A549 (cell line): ENCODE data around the gene PANX1. TPM values are rescaled to one million over a fixed set of nuclear protein-coding genes. Genes with fewer than 3 reads are reported as not detected.

Experiments used
- ATAC-seq, 2 experiments: fragments of 200-7000 bp in 1 of 2; fragments of >200 bp in 1 of 2; cut with Nextera tagmentation in 1 of 2; cut with Tn5 transposase in 1 of 2; 3 replicates each; pipeline versions ENCODE4 v1.8.0 to v1.9.1; 2018 to 2020; ENCODE audit warnings: mild to moderate bottlenecking in 1 of 2, moderate library complexity in 1 of 2
- CTCF ChIA-PET: fragments of 300-600 bp; sonication (Branson Sonifier 250); formaldehyde crosslinking; extraction: SDS; loops from one replicate; lab custom pipeline; 2021; ENCODE audit warnings: antibody characterized with exemption, inconsistent platforms; lab: Yijun Ruan, JAX
- POLR2A ChIA-PET: fragments of 350-600 bp; formaldehyde crosslinking; extraction: SDS; loops from one replicate; lab custom pipeline; 2021; ENCODE audit warnings: antibody characterized with exemption, inconsistent platforms; lab: Yijun Ruan, JAX
- DNase-seq, 2 experiments: peaks; one replicate each; pipeline versions ENCODE4 v3.0.0 to v3.0.0-alpha.2; 2011 to 2016; ENCODE audit warnings: low read depth in 1 of 2, low spot score in 1 of 2
- FAIRE-seq: peaks from 2 replicates; lab custom pipeline; 2011; peaks lifted over from hg19 to GRCh38; lab: Jason Lieb, UNC
- H3K27ac ChIP-seq, 2 experiments: fragments of >200 bp; sonication (Bioruptor Twin); formaldehyde crosslinking; 3 replicates each; pipeline ENCODE4 v1.5.1; 2016 to 2017
- H3K4me1 ChIP-seq: fragments of >200 bp; sonication (Bioruptor Twin); formaldehyde crosslinking; 3 replicates; pipeline ENCODE4 v1.6.1; 2016
- H3K4me2 ChIP-seq: fragments of >200 bp; sonication (Bioruptor Twin); formaldehyde crosslinking; 3 replicates; pipeline ENCODE4 v1.6.1; 2016
- H3K4me3 ChIP-seq: fragments of >200 bp; sonication (Bioruptor Twin); formaldehyde crosslinking; 3 replicates; pipeline ENCODE4 v1.5.1; 2016
- H3K9me3 ChIP-seq: fragments of >200 bp; sonication (Bioruptor Twin); formaldehyde crosslinking; 3 replicates; pipeline ENCODE4 v1.6.1; 2016
- CBX2 ChIP-seq: fragments of 200-600 bp; sonication (generic); IDR thresholded peaks from 2 replicates; pipeline ENCODE4 v1.6.1; 2016; ENCODE audit warnings: low read depth, mild to moderate bottlenecking, borderline replicate concordance
- CEBPB ChIP-seq, 2 experiments: fragments of >200 bp in 1 of 2; sonication (Bioruptor Twin) in 1 of 2; formaldehyde crosslinking in 1 of 2; IDR thresholded peaks; 2 replicates each; pipeline ENCODE4 v1.6.1; 2012 to 2016
- CHD4 ChIP-seq: fragments of 200-600 bp; sonication (generic); IDR thresholded peaks from 2 replicates; pipeline ENCODE4 v1.6.1; 2016; ENCODE audit warnings: antibody characterized with exemption, mild to moderate bottlenecking, borderline replicate concordance
- EHMT2 ChIP-seq: fragments of 200-600 bp; sonication (generic); IDR thresholded peaks from 2 replicates; pipeline ENCODE4 v1.6.1; 2016; ENCODE audit warnings: antibody characterized with exemption, low read depth, mild to moderate bottlenecking, moderate library complexity
- ELK1 ChIP-seq: fragments of 150-350 bp; IDR thresholded peaks from 2 replicates; pipeline ENCODE4 v1.6.1; 2014; ENCODE audit warnings: low read depth, mild to moderate bottlenecking, low read length
- EP300 ChIP-seq, 2 experiments: fragments of >200 bp; sonication (Bioruptor Twin); formaldehyde crosslinking; IDR thresholded peaks; 2 replicates in 1 of 2; 3 replicates in 1 of 2; pipeline ENCODE4 v1.6.1; 2016 to 2017
- ESRRA ChIP-seq: fragments of 150-350 bp; IDR thresholded peaks from 2 replicates; pipeline ENCODE4 v1.6.1; 2014; ENCODE audit warnings: mild to moderate bottlenecking, low read length, borderline replicate concordance
- FOSB ChIP-seq: fragments of 250-450 bp; sonication (Bioruptor Pico); IDR thresholded peaks from 2 replicates; pipeline ENCODE4 v1.5.0; 2020; ENCODE audit warnings: mild to moderate bottlenecking, moderate library complexity
- HDAC2 ChIP-seq: fragments of 200-600 bp; sonication (generic); IDR thresholded peaks from 2 replicates; pipeline ENCODE4 v1.6.1; 2016
- HEYL ChIP-seq: fragments of 250-450 bp; sonication (Bioruptor Pico); IDR thresholded peaks from 2 replicates; pipeline ENCODE4 v1.8.0; 2021; ENCODE audit warnings: mild to moderate bottlenecking, moderate library complexity
- HMGXB4 ChIP-seq: fragments of 250-450 bp; sonication (Bioruptor Pico); IDR thresholded peaks from 2 replicates; pipeline ENCODE4 v1.5.0; 2021; ENCODE audit warnings: mild to moderate bottlenecking, moderate library complexity, borderline replicate concordance
- HOXB5 ChIP-seq: fragments of 250-450 bp; sonication (Bioruptor Pico); IDR thresholded peaks from 2 replicates; pipeline ENCODE4 v1.5.0; 2020; ENCODE audit warnings: mild to moderate bottlenecking, moderate library complexity
- MAFK ChIP-seq: fragments of 450-650 bp; IDR thresholded peaks from 2 replicates; pipeline ENCODE4 v1.6.1; 2014; ENCODE audit not compliant: partially characterized antibody
- MAZ ChIP-seq: fragments of 150-350 bp; IDR thresholded peaks from 2 replicates; pipeline ENCODE4 v1.6.1; 2014; ENCODE audit warnings: antibody characterized with exemption, low read depth, low read length, borderline replicate concordance
- PBX3 ChIP-seq: IDR thresholded peaks from 2 replicates; pipeline ENCODE4 v1.6.1; 2012
- PHF8 ChIP-seq: fragments of 200-600 bp; sonication (generic); IDR thresholded peaks from 2 replicates; pipeline ENCODE4 v1.6.1; 2016; ENCODE audit warnings: low read depth, mild to moderate bottlenecking, antibody characterized with exemption, moderate library complexity, borderline replicate concordance
- POLR2A ChIP-seq: IDR thresholded peaks from 2 replicates; pipeline ENCODE4 v1.6.1; 2012; ENCODE audit warnings: mild to moderate bottlenecking, low read length
- POLR2AphosphoS2 ChIP-seq: conservative IDR thresholded peaks from 2 replicates; pipeline ENCODE4 v1.6.1; 2012; ENCODE audit warnings: low read length, improper control_type of control experiment, inconsistent platforms
- RAD21 ChIP-seq, 2 experiments: fragments of >200 bp in 1 of 2; sonication (Bioruptor Twin) in 1 of 2; formaldehyde crosslinking in 1 of 2; IDR thresholded peaks in 1 of 2; conservative IDR thresholded peaks in 1 of 2; 2 replicates in 1 of 2; 3 replicates in 1 of 2; pipeline ENCODE4 v1.6.1; 2012 to 2018; ENCODE audit warnings: inconsistent platforms in 1 of 2
- TFCP2L1 ChIP-seq: fragments of 250-450 bp; sonication (Bioruptor Pico); IDR thresholded peaks from 2 replicates; pipeline ENCODE4 v1.5.0; 2021; ENCODE audit warnings: mild to moderate bottlenecking
- TP53 ChIP-seq: fragments of 250-450 bp; sonication (Bioruptor Pico); IDR thresholded peaks from 2 replicates; pipeline ENCODE4 v1.5.0; 2021; ENCODE audit warnings: mild to moderate bottlenecking, moderate library complexity
- ZSCAN20 ChIP-seq: fragments of 250-450 bp; sonication (Bioruptor Pico); IDR thresholded peaks from 2 replicates; pipeline ENCODE4 v1.8.0; 2022; ENCODE audit warnings: mild to moderate bottlenecking, moderate library complexity
- WGBS: methylation state at CpG from one replicate; pipeline ENCODE4 v1.1.6; 2017; ENCODE audit errors: missing lambda C conversion rate; 5-methylcytosine and 5-hydroxymethylcytosine counted together
- polyA plus RNA-seq, 4 experiments: library from polyadenylated mRNA; depleted of rRNA in 3 of 4; stranded (reverse); fragments of >200 nt; fragmentation: RNase III in 1 of 4; extraction: RNeasy Plus Mini Kit Qiagen cat#74134 plus additional on column Dnase treatment in 1 of 4; gene quantifications; 2 replicates in 3 of 4; 3 replicates in 1 of 4; pipeline ENCODE4 v1.2.3, GENCODE V29; 2011 to 2017
- TF ChIP-seq, protein P1 (sequence below): fragments of 200-600 bp; sonication (generic); IDR thresholded peaks from 2 replicates; pipeline ENCODE4 v1.6.1; 2016; ENCODE audit warnings: antibody characterized with exemption, mild to moderate bottlenecking, moderate library complexity
- TF ChIP-seq, protein P2 (sequence below): fragments of >200 bp; sonication (Bioruptor Twin); formaldehyde crosslinking; IDR thresholded peaks from 2 replicates; pipeline ENCODE4 v1.6.1; 2016

The PANX1 gene
- polyA plus RNA-seq, 2 of the 4 experiments (the other 2 are of a cell fraction), result 11.0 to 13.3 TPM

DNA sequence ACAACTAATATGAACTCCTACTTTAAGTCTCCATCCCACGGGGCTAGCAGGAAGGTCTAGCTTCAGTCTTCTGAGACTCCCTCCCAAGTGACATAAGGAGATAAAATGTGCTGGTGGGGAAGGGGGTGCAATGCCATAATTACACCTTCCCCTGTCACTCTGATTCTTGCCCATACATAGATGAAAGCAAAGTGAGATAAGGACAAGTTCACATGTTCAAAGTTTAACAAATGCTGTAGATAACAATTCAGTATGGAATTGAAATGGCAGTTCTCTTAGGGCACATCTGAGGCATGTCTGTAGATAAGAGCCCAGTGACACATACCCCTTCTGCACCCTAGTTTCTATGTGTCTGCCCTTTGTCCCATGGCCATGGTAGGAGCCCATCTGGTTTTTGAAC, 38.2 kb upstream of the PANX1 start:
- no peaks in the 10 kb centered on the region for H3K4me1 ChIP-seq
- FAIRE-seq (no peak), ATAC-seq (no peak), DNase-seq (no peak)
- no peaks in the 10 kb centered on the region for H3K9me3 ChIP-seq
- ChIA-PET CTCF (no interaction called here), POLR2A (no interaction called here)
- 5% methylated on average over 1 of the region's 1 CpG for WGBS
- TF ChIP-seq EP300 (IDR thresholded peaks at IDR 0.05), result no peak
- TF ChIP-seq, protein P1, sequence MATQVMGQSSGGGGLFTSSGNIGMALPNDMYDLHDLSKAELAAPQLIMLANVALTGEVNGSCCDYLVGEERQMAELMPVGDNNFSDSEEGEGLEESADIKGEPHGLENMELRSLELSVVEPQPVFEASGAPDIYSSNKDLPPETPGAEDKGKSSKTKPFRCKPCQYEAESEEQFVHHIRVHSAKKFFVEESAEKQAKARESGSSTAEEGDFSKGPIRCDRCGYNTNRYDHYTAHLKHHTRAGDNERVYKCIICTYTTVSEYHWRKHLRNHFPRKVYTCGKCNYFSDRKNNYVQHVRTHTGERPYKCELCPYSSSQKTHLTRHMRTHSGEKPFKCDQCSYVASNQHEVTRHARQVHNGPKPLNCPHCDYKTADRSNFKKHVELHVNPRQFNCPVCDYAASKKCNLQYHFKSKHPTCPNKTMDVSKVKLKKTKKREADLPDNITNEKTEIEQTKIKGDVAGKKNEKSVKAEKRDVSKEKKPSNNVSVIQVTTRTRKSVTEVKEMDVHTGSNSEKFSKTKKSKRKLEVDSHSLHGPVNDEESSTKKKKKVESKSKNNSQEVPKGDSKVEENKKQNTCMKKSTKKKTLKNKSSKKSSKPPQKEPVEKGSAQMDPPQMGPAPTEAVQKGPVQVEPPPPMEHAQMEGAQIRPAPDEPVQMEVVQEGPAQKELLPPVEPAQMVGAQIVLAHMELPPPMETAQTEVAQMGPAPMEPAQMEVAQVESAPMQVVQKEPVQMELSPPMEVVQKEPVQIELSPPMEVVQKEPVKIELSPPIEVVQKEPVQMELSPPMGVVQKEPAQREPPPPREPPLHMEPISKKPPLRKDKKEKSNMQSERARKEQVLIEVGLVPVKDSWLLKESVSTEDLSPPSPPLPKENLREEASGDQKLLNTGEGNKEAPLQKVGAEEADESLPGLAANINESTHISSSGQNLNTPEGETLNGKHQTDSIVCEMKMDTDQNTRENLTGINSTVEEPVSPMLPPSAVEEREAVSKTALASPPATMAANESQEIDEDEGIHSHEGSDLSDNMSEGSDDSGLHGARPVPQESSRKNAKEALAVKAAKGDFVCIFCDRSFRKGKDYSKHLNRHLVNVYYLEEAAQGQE, result no peak
- no peak for TF ChIP-seq EHMT2
- TF ChIP-seq PHF8, result no peak
- TF ChIP-seq, protein P2, sequence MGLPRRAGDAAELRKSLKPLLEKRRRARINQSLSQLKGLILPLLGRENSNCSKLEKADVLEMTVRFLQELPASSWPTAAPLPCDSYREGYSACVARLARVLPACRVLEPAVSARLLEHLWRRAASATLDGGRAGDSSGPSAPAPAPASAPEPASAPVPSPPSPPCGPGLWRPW, result no peak
- no peak for TF ChIP-seq HEYL (CRISPR knock-in tag)
- no peak for TF ChIP-seq HDAC2
- no peak for TF ChIP-seq FOSB
- TF ChIP-seq HOXB5 (CRISPR knock-in tag), result no peak
- no peak for TF ChIP-seq ESRRA
- TF ChIP-seq MAZ, result no peak
- TF ChIP-seq TP53 (CRISPR knock-in tag), result no peak
- TF ChIP-seq MAFK, result no peak
- no peak for TF ChIP-seq POLR2AphosphoS2
- TF ChIP-seq TFCP2L1 (CRISPR knock-in tag), result no peak
- H3K4me3 ChIP-seq, result no peak overlapping the region
- no peak overlapping the region for H3K4me2 ChIP-seq
- no peak overlapping the region for H3K27ac ChIP-seq

- TF ChIP-seq ELK1 (no peak), CHD4 (no peak), ZSCAN20 (CRISPR knock-in tag) (no peak), EHMT2 (no peak), POLR2A (no peak)
- CTCF ChIA-PET, result no interaction called here
- POLR2A ChIA-PET, result no interaction called here
- FAIRE-seq (no peak), DNase-seq (no peak), ATAC-seq (no peak)
- WGBS, result 0% methylated on average over 1 of the region's 1 CpG
- Histone ChIP-seq H3K4me1 (no peaks in the 10 kb centered on the region), H3K4me3 (no peak overlapping the region), H3K27ac (no peak overlapping the region), H3K4me2 (no peak overlapping the region), H3K9me3 (no peaks in the 10 kb centered on the region)
Observed at GRCh38 chr11:94091091-94091490, 37.5 kb upstream of the PANX1 start.

- ChIA-PET POLR2A (no interaction called here), CTCF (no interaction called here)
- ATAC-seq (no peak), FAIRE-seq (no peak), DNase-seq (no peak)
- no peak overlapping the region for H3K4me2 ChIP-seq
- no peak overlapping the region for H3K4me3 ChIP-seq
- H3K9me3 ChIP-seq, result no peaks in the 10 kb centered on the region
- no peaks in the 10 kb centered on the region for H3K4me1 ChIP-seq
- H3K27ac ChIP-seq, result no peak overlapping the region
- TF ChIP-seq ESRRA (no peak), CEBPB (IDR thresholded peaks at IDR 0.05) (no peak), HMGXB4 (CRISPR knock-in tag) (no peak), CBX2 (no peak), PBX3 (no peak), RAD21 (conservative IDR thresholded peaks at IDR 0.05 in 1 of 2, IDR thresholded peaks at IDR 0.05 in 1 of 2) (no peak), HOXB5 (CRISPR knock-in tag) (no peak)
- TF ChIP-seq, protein P1, result no peak
Observed at GRCh38 chr11:94100253-94100652, 28.4 kb upstream of the PANX1 start.
